Effector CD8-positive, alpha-beta T cell (primary cell): ENCODE measurements around the gene CAVIN2.
"Not testable (repeated sequence)": the region's sequence is repeated elsewhere in the genome, so short reads cannot be mapped to it uniquely, and the experiment has no call there.

Experiments
- DNase-seq: peaks from one replicate; lab custom pipeline; 2025; lab: John Stamatoyannopoulos, UW

Gene CAVIN2

DNA sequence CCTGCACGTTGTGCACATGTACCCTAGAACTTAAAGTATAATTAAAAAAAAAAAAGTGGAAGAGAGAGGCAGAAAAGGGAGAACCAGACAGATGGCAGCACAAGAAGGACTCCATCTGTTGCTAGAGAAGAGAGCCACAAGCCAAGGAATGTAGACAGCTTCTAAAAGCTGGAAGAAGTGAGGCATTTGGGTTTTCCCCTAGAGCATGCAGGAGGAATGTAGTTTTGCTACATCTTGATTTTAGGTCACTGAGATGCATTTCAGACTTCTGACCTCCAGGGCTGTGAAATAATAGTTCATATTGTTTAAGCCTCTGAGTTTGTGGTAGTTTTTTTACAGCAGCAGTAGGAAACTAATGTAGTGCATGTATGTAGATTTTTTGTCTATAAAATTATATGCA, 46.0 kb downstream of the CAVIN2 start:
- DNase-seq: no peak

DNA sequence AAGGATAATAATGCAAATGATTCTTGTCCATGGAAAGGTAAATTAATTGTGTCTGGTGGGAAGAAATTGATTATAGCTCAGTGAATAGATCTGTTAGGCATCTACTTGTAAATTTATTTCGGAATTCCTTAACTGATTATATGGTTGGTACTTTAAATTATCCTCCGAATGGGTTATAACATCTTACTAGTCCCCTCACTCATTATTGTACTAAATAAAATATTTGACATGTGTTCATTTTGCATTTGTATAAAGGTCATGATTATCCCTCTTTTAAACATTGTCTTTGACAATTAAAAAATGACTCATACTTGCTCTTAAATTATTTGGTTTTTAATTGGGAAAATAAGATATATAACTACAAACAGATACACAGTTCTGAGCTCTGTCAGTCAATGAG, 47.4 kb downstream of the CAVIN2 start:
- DNase-seq: no peak

GRCh38 chr2:191797942-191798876, 48.7 kb downstream of the CAVIN2 start:
- no peak for DNase-seq

GRCh38 chr2:191797500-191797899, 49.4 kb downstream of the CAVIN2 start:
- no peak for DNase-seq

GRCh38 chr2:191795715-191796114, 51.2 kb downstream of the CAVIN2 start:
- DNase-seq: no peak

DNA sequence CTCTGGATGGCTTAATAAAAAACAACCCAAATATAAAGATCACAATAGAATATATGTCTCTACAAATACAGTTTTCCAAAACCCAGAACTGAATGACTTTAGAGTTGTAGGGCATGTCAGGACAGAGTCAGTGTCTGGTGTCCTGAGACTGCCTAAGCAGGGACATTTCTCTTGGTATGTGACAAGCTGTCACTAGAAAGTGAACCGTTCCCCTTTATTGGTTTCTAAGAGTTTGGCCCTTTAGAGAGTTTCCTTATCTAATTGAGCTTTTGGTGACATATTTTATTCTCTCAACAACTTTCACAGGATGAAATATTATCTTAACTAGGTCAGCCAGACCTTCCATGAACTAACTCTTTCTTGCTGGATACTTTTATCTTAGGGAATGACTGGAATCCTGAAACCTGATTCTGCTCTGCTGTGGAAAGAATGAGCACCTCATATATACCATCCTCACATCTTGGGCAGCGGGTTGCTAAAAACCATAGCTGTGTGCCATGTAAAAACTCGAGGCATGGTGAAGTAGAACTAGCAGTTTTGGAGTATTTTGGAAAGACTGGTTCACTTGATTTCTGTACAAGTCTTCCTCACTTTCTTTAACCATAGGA, 54.8 kb downstream of the CAVIN2 start:
- no peak for DNase-seq

DNA sequence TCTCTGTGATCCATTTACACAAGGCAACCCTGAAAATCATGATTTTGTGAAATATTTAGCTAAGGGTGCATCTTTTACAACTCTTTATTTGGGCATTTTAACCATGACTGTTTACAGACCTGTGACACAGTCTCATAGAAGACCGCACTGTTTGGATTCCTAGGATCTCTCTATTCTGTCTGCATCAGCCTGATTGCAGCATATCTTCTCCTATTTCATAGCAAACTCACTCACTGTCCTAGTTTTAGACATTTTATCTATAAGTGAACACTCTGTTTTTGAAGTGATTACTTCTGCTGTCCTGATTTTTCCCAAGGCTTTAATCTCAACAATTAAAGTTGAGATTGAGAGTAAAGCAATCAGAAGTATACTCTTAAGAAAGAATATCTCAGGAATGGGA, 56.2 kb downstream of the CAVIN2 start:
- no peak for DNase-seq

GRCh38 chr2:191789796-191790195, 57.1 kb downstream of the CAVIN2 start:
- no peak for DNase-seq

DNA sequence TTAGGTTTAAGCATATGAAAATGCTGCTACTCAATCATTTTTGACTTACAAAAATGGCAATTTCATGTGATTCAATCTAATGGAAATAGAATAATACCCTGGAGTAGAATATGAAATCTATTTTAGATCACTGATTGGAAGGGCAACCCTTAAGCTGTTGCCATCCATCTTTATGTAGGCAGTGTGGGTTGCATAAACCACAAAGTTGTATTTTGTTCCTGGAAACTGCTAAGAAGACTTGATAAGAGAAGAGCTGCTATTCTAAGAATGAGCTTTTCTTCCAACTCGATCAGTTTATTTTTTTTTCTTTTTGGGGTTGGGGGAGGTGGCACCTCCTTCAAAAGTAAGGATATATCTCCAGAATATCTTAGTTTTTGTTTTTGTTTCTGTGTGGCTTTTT, 60.2 kb downstream of the CAVIN2 start:
- no peak for DNase-seq

- not testable (repeated sequence) for DNase-seq
Observed at GRCh38 chr2:191785651-191786050, 61.2 kb downstream of the CAVIN2 start.
